Heart left ventricle (tissue), 13 donors: ENCODE measurements around the gene ST7.

Experiments used
- CTCF ChIP-seq, 12 donors: fragments of 200-600 bp; sonication (generic) in 4 of 12; IDR thresholded peaks; one replicate each; pipeline versions ENCODE4 v1.5.0 to v1.8.0; 2018 to 2022; ENCODE audit warnings: antibody characterized with exemption in 12 of 12, mild to moderate bottlenecking in 5 of 12
- POLR2A ChIP-seq, 2 donors: fragments of 450-650 bp; IDR thresholded peaks; one replicate each; pipeline ENCODE4 v1.6.1; 2017; ENCODE audit warnings: antibody characterized with exemption in 2 of 2, mild to moderate bottlenecking in 2 of 2, moderate library complexity in 2 of 2
- donor health status: ischemic (EF 13 %, LVEDD 7.1; RV severe dilation, severe dysfunction).
- donor health status: DM: no; HTN: yes; CAD: no.
- donor health status: DM: no; HTN: no; CAD: no.
- donor health status: ischemic (EF 25% LVEDD 6.9; RV normal size, moderate dysfunction).
- donor health status: ischemic (EF 25% LVEDD 5.7; RV mildly dilated, moderate dysfunction).
- donor health status: ischemic (EF 35%, LVEDD 5.7; RV mildly dilated, moderate dysfunction).
- donor health status: nonischemic (EF 11% LVEDD 7.7; RV severe dilation, severe dysfunction).
- donor health status: DM: yes; HTN: yes; CAD: no.
- donor health status: PGD.
- donor health status: ischemic (EF 29% LVEDD 5.4; RV normal size, mild dysfunction).
- donor health status: nonischemic (EF 23%, LVEDD 6.1; RV moderate dilation, normal function).

DNA sequence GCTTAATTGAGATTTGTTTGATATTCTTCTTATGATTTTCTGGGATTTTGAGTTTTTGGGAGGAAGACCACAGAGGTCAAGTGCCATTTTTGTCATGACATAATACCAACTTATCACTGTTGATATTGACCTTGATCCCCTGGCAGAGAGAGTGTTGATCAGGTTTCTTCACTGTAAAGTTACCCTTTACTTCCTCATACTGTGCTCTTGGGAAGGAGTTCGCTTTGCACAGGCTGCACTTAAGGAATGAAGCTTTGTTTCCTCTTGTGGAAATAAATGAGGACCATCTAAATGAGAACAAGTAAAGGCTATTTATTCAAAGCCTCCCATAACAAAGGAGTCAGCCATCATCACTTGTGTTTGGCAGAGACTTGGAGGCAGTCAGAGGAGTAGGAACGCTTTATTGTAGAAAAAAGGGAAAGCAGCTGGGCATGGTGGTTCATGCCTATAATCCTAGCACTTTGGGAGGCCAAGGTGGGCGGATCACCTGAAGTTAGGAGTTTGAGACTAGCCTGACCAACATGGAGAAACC lies 16.1 kb downstream of the ST7 start:
- no peak for TF ChIP-seq CTCF (IDR thresholded peaks at IDR 0.05)
- TF ChIP-seq POLR2A (IDR thresholded peaks at IDR 0.05): no peak
